Activated CD4-positive, alpha-beta memory T cell treated with anti-CD3 and anti-CD28 coated beads, Interleukin-2, amount 10 ng/mL, durations not matched to agents 7 days and 5 days (primary cell): ENCODE measurements around the gene SH3BP4. TPM values are rescaled to one million over a fixed set of nuclear protein-coding genes. Genes with fewer than 3 reads are reported as not detected.

Experiments
- CTCF ChIA-PET: fragments of 350-600 bp; sonication (Branson Sonifier 250); formaldehyde crosslinking; loops from one replicate; lab custom pipeline; 2021; ENCODE audit warnings: antibody characterized with exemption, inconsistent platforms; lab: Charles Lee
- POLR2A ChIA-PET: fragments of 350-600 bp; sonication (Branson Sonifier 250); formaldehyde crosslinking; loops from one replicate; lab custom pipeline; 2021; ENCODE audit warnings: antibody characterized with exemption; lab: Charles Lee
- DNase-seq: peaks from one replicate; pipeline ENCODE4 v3.0.0-alpha.2; 2020
- H3K27ac Mint-ChIP-seq: one replicate; pipeline ENCODE4 v1.8.0; 2021; ENCODE audit warnings: mild to moderate bottlenecking, mixed read lengths
- H3K27me3 Mint-ChIP-seq: one replicate; pipeline ENCODE4 v1.8.0; 2021; ENCODE audit warnings: mixed read lengths
- H3K36me3 Mint-ChIP-seq: one replicate; pipeline ENCODE4 v1.8.0; 2021; ENCODE audit warnings: low read depth, mixed read lengths
- H3K4me1 Mint-ChIP-seq: one replicate; pipeline ENCODE4 v1.8.0; 2021; ENCODE audit warnings: mixed read lengths
- H3K4me3 Mint-ChIP-seq: one replicate; pipeline ENCODE4 v1.8.0; 2021; ENCODE audit warnings: mild to moderate bottlenecking, mixed read lengths
- H3K9me3 Mint-ChIP-seq: one replicate; pipeline ENCODE4 v1.8.0; 2021; ENCODE audit warnings: mixed read lengths
- total RNA-seq, 2 experiments: library from RNA; stranded (reverse); gene quantifications; one replicate each; pipeline ENCODE4 v1.2.3, GENCODE V29; 2021

The SH3BP4 gene
- total RNA-seq, 2 experiments from 2014 or later: 0.08 TPM; not detected in 1

- Mint-ChIP-seq H3K36me3 (no peaks in the 10 kb centered on the region), H3K4me3 (no peak overlapping the region), H3K27ac (no peak overlapping the region), H3K9me3 (no peaks in the 10 kb centered on the region), H3K27me3 (peaks cover 11% of the 10 kb centered on the region), H3K4me1 (peaks cover 20% of the 10 kb centered on the region)
- ChIA-PET CTCF (interaction anchor here (0.7 kb wide), 1 partner anchor 28 kb away, joined by 3 read pairs; no protein-coding TSS in a partner anchor), POLR2A (interaction anchor here (0.5 kb wide), 1 partner anchor 420 kb away, joined by 3 read pairs; no protein-coding TSS in a partner anchor)
- no peak for DNase-seq
Measured at GRCh38 chr2:235047171-235048160, 95.6 kb downstream of the SH3BP4 start.

- Mint-ChIP-seq H3K36me3 (no peaks in the 10 kb centered on the region), H3K27ac (no peak overlapping the region), H3K9me3 (no peaks in the 10 kb centered on the region), H3K4me3 (no peak overlapping the region), H3K4me1 (peaks cover 20% of the 10 kb centered on the region), H3K27me3 (peaks cover 11% of the 10 kb centered on the region)
- POLR2A ChIA-PET: no interaction called here
- DNase-seq: no peak
- CTCF ChIA-PET: interaction anchor here (0.7 kb wide), 1 partner anchor 27 kb away, joined by 3 read pairs; no protein-coding TSS in a partner anchor
Measured at GRCh38 chr2:235048549-235048948, 96.7 kb downstream of the SH3BP4 start.

- H3K9me3 Mint-ChIP-seq: no peaks in the 10 kb centered on the region
- no peak overlapping the region for H3K4me3 Mint-ChIP-seq
Measured at GRCh38 chr2:235049069-235049468, 97.3 kb downstream of the SH3BP4 start.

GRCh38 chr2:235049719-235050118, 97.9 kb downstream of the SH3BP4 start:
- no peak overlapping the region for H3K27ac Mint-ChIP-seq
- CTCF ChIA-PET: interaction anchor here (0.6 kb wide), 1 partner anchor 93 kb away, joined by 3 read pairs; no protein-coding TSS in a partner anchor
- H3K27me3 Mint-ChIP-seq: peaks cover 9% of the 10 kb centered on the region
- no peaks in the 10 kb centered on the region for H3K9me3 Mint-ChIP-seq
- DNase-seq: no peak
- POLR2A ChIA-PET: no interaction called here
- H3K4me3 Mint-ChIP-seq: no peak overlapping the region
- peaks cover 14% of the 10 kb centered on the region for H3K4me1 Mint-ChIP-seq
- H3K36me3 Mint-ChIP-seq: no peaks in the 10 kb centered on the region

More at GRCh38 chr2:235049069-235049468, 97.3 kb downstream of the SH3BP4 start:
- Mint-ChIP-seq H3K27ac (no peak overlapping the region), H3K4me1 (peaks cover 19% of the 10 kb centered on the region), H3K27me3 (peaks cover 11% of the 10 kb centered on the region), H3K36me3 (no peaks in the 10 kb centered on the region)
- CTCF ChIA-PET: no interaction called here
- no peak for DNase-seq
- POLR2A ChIA-PET: no interaction called here

- peaks cover 4% of the 10 kb centered on the region for H3K4me1 Mint-ChIP-seq
- no peak overlapping the region for H3K4me3 Mint-ChIP-seq
- no peaks in the 10 kb centered on the region for H3K36me3 Mint-ChIP-seq
- ChIA-PET POLR2A (no interaction called here), CTCF (no interaction called here)
- peaks cover 9% of the 10 kb centered on the region for H3K27me3 Mint-ChIP-seq
- H3K9me3 Mint-ChIP-seq: no peaks in the 10 kb centered on the region
- H3K27ac Mint-ChIP-seq: no peak overlapping the region
- DNase-seq: no peak
Measured at GRCh38 chr2:235050980-235051351, 99.1 kb downstream of the SH3BP4 start.

GRCh38 chr2:235051436-235052260, 99.8 kb downstream of the SH3BP4 start:
- no peaks in the 10 kb centered on the region for H3K36me3 Mint-ChIP-seq
- DNase-seq: no peak
- peaks cover 7% of the 10 kb centered on the region for H3K27me3 Mint-ChIP-seq
- no peak overlapping the region for H3K27ac Mint-ChIP-seq
- no peaks in the 10 kb centered on the region for H3K9me3 Mint-ChIP-seq
- no peaks in the 10 kb centered on the region for H3K4me1 Mint-ChIP-seq
- CTCF ChIA-PET: no interaction called here
- POLR2A ChIA-PET: no interaction called here
- no peak overlapping the region for H3K4me3 Mint-ChIP-seq

- ChIA-PET POLR2A (no interaction called here), CTCF (no interaction called here)
- Mint-ChIP-seq H3K9me3 (no peaks in the 10 kb centered on the region), H3K27ac (no peak overlapping the region), H3K4me1 (no peaks in the 10 kb centered on the region), H3K36me3 (no peaks in the 10 kb centered on the region), H3K27me3 (peaks cover 2% of the 10 kb centered on the region), H3K4me3 (no peak overlapping the region)
- no peak for DNase-seq
Measured at GRCh38 chr2:235052514-235053354, 100.9 kb downstream of the SH3BP4 start.

GRCh38 chr2:235053651-235054050, 101.8 kb downstream of the SH3BP4 start:
- Mint-ChIP-seq H3K4me1 (no peaks in the 10 kb centered on the region), H3K4me3 (no peak overlapping the region)
- POLR2A ChIA-PET: no interaction called here

GRCh38 chr2:235054475-235054874, 102.7 kb downstream of the SH3BP4 start:
- ChIA-PET POLR2A (no interaction called here), CTCF (interaction anchor here (1.0 kb wide), 1 partner anchor 11 kb away, joined by 3 read pairs; no protein-coding TSS in a partner anchor)
- no peak overlapping the region for H3K4me3 Mint-ChIP-seq
- H3K27me3 Mint-ChIP-seq: peaks cover 7% of the 10 kb centered on the region
- no peak overlapping the region for H3K27ac Mint-ChIP-seq
- no peaks in the 10 kb centered on the region for H3K9me3 Mint-ChIP-seq
- H3K4me1 Mint-ChIP-seq: no peaks in the 10 kb centered on the region
- no peaks in the 10 kb centered on the region for H3K36me3 Mint-ChIP-seq
- no peak for DNase-seq

More at GRCh38 chr2:235053651-235054050, 101.8 kb downstream of the SH3BP4 start:
- CTCF ChIA-PET: interaction anchor here (1.0 kb wide), 1 partner anchor 12 kb away, joined by 3 read pairs; no protein-coding TSS in a partner anchor
- H3K9me3 Mint-ChIP-seq: no peaks in the 10 kb centered on the region
- H3K27me3 Mint-ChIP-seq: peaks cover 4% of the 10 kb centered on the region
- no peak overlapping the region for H3K27ac Mint-ChIP-seq
- H3K36me3 Mint-ChIP-seq: no peaks in the 10 kb centered on the region
- no peak for DNase-seq

GRCh38 chr2:235054919-235055318, 103.1 kb downstream of the SH3BP4 start:
- POLR2A ChIA-PET: no interaction called here
- H3K4me1 Mint-ChIP-seq: no peaks in the 10 kb centered on the region

GRCh38 chr2:235055891-235056516, 104.2 kb downstream of the SH3BP4 start:
- Mint-ChIP-seq H3K36me3 (no peaks in the 10 kb centered on the region), H3K27me3 (peaks cover 7% of the 10 kb centered on the region), H3K4me3 (no peak overlapping the region), H3K27ac (no peak overlapping the region), H3K4me1 (no peaks in the 10 kb centered on the region), H3K9me3 (no peaks in the 10 kb centered on the region)
- ChIA-PET CTCF (no interaction called here), POLR2A (no interaction called here)
- DNase-seq: no peak

More at GRCh38 chr2:235054919-235055318, 103.1 kb downstream of the SH3BP4 start:
- Mint-ChIP-seq H3K27me3 (peaks cover 7% of the 10 kb centered on the region), H3K4me3 (no peak overlapping the region), H3K27ac (no peak overlapping the region), H3K36me3 (no peaks in the 10 kb centered on the region), H3K9me3 (no peaks in the 10 kb centered on the region)
- DNase-seq: no peak
- CTCF ChIA-PET: interaction anchor here (1.0 kb wide), 1 partner anchor 11 kb away, joined by 3 read pairs; no protein-coding TSS in a partner anchor

GRCh38 chr2:235056768-235057167, 105.0 kb downstream of the SH3BP4 start:
- no peak for DNase-seq
- POLR2A ChIA-PET: no interaction called here
- Mint-ChIP-seq H3K4me3 (no peak overlapping the region), H3K36me3 (no peaks in the 10 kb centered on the region), H3K9me3 (no peaks in the 10 kb centered on the region), H3K27ac (no peak overlapping the region), H3K4me1 (no peaks in the 10 kb centered on the region), H3K27me3 (peaks cover 7% of the 10 kb centered on the region)
- CTCF ChIA-PET: no interaction called here
